Left kidney (tissue), 2 donors: ENCODE results near the gene HYAL3. TPM values are rescaled to one million over a fixed set of nuclear protein-coding genes. Genes with fewer than 3 reads are reported as not detected.
"Not testable (repeated sequence)": the region's sequence is repeated elsewhere in the genome, so short reads cannot be mapped to it uniquely, and the experiment has no call there.

Experiments used
- DNase-seq: peaks from one replicate; pipeline ENCODE4 v3.0.0-alpha.2; 2013
- polyA plus RNA-seq: library from polyadenylated mRNA; unstranded; fragments of 120-200 nt; gene quantifications from one replicate; pipeline ENCODE4 v1.2.1, GENCODE V29; 2013; ENCODE audit not compliant: insufficient read length

Gene HYAL3
- polyA plus RNA-seq, 1 donor = 4.1 TPM

DNA sequence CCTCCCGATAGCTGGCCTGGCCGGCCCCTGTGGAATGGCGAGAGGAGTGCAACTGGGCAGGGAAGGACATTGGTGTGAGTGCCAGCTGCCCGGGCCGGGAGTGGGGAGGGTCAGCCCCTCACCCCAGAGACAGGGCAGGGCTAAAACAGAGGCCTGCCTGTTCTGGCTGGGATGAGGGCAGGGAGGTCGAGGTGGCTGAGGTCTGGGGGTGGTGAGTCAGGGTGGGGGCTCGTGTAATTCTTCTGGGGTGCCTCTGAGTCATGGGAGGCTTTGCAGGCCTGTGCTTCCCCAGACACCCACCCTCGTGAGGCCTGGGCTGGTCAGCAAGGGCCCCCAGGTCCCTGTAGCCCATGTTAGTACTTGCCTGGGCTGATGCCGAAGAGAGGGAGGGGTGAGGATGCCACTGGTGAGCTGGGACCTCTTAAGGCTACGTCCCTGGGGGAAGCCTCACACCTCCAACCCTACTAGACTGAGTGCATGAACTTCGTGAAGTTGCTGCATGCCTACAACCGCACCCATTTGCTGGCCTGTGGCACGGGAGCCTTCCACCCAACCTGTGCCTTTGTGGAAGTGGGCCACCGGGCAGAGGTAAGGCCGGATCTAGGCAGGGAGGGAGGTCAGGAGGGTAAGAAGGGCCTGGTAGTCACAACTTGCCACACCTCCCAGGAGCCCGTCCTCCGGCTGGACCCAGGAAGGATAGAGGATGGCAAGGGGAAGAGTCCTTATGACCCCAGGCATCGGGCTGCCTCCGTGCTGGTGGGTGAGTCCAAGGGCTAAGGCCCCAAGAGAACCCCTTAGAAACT lies 28.6 kb downstream of the HYAL3 start:
- DNase-seq = no peak

DNA sequence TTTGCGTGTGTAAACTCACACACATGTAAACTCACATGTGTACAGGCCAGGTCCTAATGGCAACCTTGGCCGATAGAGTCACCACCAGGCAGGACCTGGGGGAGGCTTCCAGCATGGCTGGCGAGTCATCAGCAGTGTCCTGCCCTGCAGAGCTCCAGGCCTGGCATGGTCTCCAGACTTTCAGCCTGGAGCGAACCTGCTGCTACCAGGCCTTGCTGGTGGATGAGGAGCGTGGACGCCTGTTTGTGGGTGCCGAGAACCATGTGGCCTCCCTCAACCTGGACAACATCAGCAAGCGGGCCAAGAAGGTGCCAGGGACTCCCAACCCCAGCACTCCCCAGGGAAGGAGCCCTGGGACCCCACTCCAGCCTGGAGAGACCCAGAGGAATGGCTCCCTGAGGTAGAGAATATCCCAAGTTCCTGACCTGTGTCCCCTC lies 29.2 kb downstream of the HYAL3 start:
- DNase-seq = no peak

DNA sequence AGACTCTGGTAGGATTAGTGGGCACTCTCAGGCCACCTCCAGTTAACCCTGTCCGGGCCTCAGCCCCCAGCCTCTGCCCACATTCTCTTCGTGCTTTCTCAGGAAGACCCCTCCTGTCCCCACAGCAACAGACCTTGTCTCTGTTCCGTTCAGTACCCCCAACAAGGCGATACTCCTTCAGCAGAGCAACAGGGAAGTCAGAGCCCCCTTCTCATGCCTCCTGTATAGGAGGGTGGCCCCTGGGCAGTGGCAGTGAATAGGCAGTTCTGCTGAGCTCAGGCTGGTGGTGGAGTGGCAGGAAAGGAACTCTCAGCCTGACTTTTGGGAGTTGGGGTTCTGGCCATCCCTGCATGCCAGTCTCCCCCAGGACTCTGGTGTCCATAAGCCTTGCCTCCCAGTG lies 29.7 kb downstream of the HYAL3 start:
- DNase-seq = no peak

DNA sequence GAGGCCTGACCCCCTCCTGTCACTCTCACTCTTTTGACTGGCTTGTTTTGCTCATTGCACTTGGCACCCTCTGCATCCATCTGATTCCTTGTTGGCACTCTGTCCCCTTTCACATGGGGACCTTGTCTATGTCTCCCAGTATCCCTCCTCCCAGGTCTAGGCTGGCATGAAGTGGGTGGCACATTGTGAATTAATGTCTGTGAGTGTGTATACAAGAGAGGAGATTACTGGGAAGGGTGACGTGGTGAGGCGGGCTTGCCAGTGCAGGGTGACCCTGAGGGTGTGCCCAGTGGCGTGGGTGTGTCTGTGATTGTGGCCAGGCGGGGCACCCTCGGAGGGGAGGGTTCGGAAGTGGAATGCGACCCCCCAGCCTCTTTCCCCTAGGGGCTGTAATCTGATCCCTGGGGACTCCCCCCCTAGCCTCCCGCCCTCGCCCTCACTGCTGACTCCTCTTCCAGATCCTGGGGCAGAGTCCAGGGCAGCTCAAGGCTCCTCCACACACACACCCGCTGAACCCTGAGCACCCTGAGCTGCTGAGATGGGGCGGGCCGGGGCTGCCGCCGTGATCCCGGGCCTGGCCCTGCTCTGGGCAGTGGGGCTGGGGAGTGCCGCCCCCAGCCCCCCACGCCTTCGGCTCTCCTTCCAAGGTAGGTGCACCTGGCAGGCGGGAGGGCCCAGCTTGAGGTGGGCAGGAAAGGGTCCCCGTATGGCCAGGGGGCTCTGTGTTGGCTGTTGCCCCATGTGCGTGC lies 30.3 kb downstream of the HYAL3 start, which contains the start of gene SEMA3B:
Gene SEMA3B (plus strand): TSS at position 445 of the 749 bp plus-strand sequence. CDS start 94 bp downstream, at position 539.
- DNase-seq = no peak

DNA sequence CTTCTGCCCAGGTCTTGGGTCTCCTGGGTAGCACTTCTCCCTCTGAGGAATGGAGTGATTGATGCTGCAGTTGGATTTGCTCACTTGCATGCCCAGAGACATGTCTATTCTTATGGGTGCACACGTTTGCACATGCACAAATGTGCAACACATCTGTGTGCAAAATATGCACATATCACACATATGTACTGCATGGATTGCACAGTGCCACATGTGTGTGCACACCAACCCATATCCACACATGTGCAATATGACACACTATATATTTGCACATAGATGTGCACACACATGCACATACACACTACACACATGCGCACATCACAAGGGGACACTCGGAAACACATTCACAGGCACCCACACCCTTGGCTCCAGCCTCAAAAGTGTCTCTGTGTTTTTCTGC lies 30.9 kb downstream of the HYAL3 start:
- no peak for DNase-seq

DNA sequence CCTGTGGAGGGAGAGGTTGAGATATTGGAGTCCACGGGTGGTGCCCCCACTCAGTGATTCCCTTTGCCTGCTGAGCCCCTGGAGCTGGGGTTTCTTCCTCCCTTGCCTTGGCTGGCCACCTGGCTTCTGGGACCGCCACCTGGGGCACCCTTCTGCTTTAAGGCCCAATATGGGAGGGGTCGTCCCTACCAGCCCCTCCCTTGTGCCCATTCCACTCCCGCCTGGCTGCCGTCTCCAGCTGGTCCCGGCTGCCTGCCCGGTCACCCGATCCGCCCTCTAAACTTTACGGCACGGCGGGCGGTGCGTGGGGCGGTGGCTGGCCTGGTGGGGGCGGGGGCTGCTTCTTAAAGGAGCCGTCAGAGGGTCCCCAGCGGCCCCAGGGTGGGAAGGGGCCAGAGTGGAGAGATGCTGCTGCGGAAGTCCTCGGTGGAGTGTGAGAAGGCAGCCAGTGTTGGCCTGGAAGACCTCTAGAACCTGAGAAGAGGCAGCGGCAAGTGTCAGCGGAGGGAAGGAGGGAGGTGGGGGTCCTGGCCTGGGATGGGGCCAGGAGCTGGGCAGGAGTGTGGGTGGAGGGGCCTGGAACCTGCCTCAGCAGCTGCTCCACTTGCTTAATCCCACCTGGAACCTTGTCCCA lies 31.8 kb downstream of the HYAL3 start:
- DNase-seq = peak; percentile 73

DNA sequence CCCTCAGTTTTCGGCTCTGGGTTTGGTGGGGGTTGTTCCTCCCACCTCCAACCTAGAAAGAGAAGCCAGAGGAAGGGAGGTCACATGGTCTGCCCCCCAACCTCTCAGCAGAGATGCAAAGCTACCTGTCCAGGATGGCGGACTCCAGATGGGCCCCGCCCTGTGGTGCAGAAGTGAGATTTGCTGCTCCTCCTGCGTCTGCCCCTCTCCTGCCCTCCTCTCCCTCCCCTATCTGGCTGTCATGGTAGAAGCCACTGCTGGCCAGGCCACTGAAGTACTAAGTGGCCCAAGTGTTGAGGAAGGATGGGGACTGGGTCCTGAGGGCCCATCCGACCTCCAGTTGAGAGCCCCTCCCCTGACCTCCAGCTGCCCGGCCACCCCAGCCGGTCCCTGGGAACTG lies 32.4 kb downstream of the HYAL3 start:
- DNase-seq = no peak

DNA sequence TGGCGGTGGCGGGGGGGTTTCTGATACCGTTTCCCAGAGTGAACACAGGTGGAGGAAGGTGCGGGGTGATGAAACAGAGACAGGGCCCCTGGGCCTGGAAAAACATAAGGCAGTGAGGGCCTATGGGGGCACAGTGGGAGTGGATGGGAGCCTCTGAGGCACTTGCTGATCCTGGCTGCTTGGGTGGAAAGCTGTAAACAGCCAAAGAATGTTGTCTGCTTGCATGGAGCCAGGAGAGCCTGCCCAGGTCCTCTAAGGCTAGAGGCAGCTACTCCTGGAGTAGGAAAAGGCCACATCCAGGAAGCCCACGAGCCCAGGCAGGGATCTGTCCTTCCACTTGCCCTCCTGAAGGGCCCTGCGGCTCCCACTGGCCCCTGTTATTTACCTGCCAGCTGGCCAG lies 33.2 kb downstream of the HYAL3 start:
- no peak for DNase-seq

DNA sequence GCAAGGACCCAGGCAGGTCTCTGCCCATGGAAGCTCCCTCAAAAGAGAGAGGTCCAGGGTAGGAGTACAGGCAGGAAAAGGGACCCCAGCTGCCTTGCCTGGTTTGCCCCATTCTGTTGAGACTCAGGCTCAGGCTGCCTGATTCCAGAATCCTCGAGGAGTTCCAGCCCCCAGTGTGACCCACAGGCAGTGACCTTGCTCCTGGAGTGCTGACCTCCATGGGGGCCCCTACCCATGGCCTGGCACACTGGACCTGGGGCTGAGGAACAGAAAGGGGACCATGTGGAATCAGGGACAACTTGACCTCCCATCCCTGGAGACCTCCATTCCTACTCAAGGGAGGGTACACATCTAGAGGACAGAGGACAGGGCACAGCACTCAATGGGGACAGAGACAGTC lies 33.6 kb downstream of the HYAL3 start:
- no peak for DNase-seq

DNA sequence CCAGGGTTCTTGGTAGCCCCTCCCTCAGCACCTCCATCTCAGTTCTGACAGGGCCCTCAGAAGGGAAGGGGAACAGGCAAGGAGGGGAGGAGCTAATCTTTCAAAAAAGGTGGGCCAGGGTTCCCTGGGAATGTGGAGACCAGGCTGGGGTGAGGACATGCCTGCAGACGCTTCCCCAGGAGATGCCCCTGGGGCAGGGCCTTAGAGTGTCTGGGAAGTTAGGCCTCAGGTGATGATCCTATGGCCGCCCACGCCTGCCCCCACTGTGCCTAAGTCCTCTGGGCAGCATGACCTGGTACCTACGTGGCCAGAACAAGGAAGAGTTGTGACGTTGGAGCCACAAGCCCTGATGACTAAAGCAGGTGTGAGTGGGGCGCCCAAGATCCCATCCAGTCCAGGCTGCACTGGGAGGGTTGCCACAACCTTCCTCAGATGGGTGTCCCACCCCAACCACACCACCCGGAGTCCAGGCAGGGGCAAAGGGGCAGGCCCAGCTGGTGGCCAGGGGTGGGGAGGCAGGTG lies 34.2 kb downstream of the HYAL3 start:
- no peak for DNase-seq

DNA sequence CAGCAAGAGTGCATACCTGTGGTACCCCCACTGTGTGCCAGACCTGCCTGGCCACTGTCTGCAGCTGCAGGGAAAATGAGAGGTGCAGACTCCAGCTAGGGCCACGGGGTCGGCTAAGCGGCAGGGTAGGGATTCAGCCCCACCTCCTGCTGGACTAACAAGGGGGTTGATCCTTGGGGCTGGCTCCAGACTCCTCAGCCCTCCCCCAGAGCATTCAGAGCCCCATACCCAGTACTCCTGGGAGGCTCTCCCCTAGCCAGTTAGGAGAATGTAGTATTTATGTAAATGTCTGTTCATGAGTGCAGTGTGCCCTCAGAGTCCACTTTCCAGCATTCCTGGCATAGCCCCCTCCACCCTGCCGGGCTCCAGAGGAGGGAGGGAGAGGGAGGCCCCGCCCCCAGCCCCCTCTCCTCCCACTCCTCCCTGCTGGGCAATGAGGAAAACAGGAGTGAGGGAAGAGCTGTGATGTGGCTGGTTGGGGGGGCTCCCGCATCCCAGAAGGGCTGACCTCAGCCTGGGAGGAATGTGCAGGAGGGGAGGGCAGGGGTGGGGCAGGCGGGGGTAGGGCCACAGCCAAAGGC lies 34.7 kb downstream of the HYAL3 start:
- DNase-seq = peak; percentile 96

DNA sequence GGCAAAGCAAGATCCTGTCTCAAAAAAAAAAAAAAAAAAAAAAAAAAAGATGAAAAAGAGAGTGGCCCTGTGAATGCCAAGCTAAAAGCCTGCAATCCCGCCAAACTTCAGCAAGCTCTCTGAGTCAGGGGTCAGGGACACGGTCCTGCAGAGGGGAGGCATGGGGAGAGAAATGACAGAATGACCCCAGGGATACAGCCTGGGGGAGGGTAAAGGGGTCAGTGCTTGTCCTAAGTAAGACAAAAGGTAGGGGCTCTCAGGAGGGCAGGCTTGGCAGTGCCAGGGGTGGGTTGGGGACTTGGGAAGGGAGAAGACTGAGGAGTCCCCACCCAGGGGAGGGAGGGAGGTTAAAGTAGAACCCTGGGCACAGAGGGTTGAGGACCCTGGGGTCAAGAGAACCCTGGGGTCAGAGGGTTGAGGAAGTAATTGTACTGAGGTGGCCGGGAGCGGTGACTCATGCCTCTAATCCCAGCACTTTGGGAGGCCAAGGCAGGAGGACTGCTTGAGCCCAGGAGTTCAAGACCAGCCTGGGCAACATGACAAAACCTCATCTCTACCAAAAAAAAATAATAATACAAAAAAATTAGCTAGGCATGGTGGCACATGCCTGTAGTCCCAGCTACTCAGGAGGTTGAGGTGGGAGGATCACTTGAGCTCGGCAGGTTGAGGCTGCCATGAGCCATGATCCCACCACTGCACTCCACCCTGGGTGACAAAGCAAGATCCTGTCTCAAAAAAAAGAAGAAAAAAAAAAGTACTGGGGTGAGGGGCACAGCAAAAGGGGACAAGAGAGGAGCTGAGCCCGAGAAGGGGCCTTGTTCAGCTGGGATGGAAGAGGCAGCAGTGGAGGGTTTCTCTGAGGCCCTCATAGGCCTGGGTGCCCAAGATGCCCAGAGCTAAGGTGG lies 35.5 kb downstream of the HYAL3 start:
- DNase-seq = no peak

DNA sequence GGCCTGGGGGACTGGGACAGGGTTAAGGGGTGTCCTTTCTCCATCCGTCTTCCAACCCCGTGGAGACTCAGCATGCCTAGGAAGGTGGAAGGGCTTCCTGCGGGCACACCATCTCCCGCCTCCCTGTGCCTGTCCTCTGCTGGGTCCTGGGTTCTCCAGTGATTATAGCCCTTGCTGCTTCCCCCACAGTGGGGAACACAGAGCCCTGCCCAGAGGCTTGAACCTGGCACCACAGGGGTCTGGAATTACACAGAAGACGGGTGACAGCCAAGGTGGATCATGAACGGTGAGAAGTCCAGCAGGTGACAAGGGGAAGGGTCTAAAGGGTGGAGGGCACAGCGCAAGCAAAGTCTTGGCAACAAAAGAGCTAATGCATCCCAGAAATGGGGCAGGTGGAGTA lies 36.4 kb downstream of the HYAL3 start:
- no peak for DNase-seq

DNA sequence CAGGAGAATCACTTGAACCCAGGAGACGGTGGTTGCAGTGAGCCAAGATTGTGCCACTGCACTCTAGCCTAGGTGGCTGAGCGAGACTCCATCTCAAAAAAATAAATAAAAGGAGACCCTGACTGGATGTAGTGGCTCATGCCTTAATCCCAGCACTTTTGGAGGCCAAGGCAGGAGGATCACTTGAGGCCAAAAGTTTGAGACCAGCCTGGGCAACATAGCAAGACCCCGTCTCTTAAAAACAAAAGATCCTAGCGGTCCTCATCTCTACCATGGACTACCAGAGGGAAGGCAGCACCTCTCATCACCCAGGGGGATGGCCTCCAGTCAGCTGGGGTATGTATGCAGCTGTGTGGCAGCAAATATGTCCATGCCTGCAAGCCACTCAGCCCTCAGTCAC lies 37.0 kb downstream of the HYAL3 start:
- DNase-seq = not testable (repeated sequence)

DNA sequence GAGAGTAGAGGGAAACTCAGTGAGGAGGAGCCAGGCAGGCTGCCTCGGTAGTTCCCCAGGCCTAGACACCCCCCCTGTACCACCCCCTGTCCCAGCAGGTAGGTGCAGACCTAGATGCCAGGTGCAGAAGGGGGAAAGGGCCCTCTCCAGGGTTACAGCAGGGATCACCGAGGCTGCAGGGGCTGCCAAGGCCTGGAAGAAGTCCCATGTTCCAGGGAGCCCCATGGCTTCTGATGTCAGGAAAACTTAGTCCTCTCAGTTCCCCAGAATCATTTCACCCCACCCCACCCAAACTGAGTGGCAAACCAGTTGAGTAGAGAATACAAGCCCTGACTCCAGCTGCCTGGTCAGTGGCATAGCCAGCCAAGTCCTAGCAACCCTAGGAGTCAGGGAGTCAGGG lies 37.7 kb downstream of the HYAL3 start:
- DNase-seq = no peak

DNA sequence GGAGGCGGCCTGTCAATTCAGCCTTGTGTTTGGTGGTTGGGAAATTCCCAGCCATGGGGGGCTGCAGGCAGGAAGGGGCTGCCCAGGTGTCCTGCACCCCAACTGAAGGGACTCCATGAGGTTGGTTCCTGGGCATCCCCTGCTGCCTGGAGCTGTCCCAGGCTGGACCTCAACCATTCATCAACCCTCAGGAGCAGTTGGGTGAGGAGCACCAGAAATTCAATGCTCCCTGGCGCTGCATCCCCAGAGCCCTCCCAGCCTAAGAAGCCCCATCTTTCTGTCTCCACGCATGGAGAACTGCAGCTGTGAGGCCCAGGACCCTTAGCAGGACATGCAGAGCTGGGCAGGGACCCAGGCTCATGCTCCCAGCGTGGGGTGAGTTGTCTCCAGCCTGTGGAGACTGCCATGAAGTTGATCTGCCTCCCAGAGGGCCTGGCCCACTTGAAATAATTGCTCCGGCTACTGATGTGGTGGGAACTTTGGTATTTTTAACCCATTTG lies 38.2 kb downstream of the HYAL3 start:
- DNase-seq = no peak

DNA sequence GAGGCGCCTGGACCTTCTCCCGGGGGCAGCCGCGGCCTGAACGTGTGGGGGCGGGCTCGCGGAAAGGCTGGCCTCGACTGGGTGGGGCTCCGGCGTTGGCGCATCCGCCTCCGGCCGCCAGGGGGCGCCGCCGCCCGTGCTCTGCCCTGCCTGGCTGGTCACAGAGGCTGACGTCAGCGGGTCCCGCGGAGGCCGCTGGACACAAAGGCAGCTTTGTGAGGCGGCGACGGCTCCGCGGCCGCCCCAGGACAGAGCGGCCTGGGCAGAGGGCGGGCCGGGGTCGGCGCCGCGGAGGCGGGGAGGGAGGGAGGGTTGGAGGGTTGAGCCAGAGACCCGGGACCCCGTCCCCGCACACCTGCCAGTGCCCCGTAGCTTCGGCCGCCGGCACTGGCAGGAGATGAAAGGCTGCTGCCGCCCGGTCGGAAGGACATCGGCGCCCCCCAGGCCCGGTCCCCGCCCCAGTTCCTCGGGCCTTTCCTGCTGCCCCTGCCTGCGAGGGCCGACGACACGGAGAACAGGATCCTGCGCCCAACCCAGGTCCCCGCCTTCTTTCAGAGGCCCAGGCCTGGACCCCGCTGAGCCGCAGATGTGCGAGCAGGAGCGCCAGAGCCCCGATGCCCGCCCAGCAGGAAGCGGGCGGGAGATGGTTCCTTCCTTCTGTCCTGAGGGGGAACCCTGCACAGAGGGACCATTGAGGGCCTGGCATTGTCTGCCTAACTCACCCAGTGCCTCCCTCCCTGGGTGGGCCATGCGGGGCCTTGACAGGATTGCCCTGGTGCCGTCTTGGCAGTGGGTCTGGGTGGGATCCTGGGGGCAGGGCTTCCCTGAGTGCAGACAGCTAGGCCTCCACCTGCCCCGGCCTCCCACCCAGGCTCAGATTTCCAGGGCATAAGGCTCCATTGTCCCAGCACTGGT lies 38.9 kb downstream of the HYAL3 start:
- DNase-seq = peak; percentile 92

DNA sequence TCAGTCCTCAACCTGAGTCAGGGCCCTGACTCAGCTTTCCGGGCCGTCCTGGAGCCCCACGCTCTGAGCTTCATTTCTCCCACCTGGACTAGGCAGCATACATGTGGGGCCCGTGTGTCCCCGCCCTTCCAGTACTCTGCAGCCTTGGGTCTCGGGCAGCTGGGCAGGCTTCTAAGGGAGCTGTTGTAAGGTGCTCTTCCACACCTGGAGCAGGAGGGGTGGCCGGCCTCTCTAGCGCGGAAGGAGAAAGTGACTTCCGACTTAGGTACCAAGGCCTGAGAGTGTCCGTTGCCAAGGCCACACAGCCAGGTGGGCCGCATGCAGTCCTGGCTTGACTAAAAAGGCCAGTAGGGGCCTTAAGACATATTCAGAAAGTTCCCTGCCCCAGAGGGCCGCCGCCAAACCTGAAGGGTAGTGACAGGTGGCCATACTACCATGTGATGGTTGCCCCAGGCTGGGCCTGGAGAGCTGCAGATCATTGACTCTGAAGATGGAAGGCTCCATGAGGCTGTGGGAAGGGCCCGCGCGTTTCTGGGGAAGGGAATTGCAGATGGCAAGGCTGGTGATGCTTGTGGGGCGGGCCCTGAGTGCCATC lies 39.7 kb downstream of the HYAL3 start:
- DNase-seq = no peak

DNA sequence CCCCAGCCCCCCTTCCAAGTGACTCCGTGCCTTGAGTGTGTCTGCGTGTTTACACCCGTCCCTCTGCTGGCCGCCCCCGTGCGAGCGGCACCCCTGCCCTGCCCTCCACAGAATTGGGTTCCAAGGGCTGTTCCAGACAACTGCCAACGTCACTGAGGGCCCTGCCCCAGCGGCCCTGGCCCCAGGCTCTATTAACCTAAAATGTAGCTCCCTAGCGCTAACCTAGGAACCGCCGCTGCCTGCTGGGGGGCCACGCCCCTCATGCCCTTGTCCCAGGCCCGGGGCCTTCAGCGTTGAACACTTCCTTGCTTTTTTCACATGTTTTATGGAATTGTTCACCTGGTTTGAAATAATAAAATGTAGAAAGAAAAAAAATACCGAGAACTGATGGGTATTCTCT lies 40.2 kb downstream of the HYAL3 start:
- no peak for DNase-seq
